ENCODE data around the gene TBC1D22A. TPM values are rescaled to one million over a fixed set of nuclear protein-coding genes. Genes with fewer than 3 reads are reported as not detected.

Gene TBC1D22A
- total and polyA plus RNA-seq, 10 of the 15 experiments (the other 5 are each of a cell fraction or from before 2014, with no cell fraction given): 0.63 to 44.7 (median 27.4) TPM

DNA sequence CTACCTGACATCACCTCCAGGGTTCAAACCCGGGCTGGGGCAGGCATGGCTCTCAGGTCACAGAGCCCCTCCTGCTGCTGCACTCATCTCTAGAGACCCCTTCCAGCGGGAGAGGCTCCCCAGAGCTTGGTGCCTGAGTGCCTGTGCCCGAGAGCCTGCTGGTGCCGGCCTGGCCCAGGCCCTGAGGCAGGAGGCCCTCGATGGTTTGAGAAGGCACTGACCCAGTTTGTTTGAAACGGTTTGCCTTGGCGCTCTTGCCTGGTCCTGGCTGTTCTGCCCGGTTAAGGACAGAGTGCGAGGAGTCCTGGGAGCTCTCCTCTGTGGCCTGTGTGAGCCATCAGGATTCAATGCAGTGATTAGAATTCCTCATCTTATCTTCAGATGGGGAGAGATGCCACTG lies 88.9 kb downstream of the TBC1D22A start (continued):
- TF ChIP-seq, protein P1, sequence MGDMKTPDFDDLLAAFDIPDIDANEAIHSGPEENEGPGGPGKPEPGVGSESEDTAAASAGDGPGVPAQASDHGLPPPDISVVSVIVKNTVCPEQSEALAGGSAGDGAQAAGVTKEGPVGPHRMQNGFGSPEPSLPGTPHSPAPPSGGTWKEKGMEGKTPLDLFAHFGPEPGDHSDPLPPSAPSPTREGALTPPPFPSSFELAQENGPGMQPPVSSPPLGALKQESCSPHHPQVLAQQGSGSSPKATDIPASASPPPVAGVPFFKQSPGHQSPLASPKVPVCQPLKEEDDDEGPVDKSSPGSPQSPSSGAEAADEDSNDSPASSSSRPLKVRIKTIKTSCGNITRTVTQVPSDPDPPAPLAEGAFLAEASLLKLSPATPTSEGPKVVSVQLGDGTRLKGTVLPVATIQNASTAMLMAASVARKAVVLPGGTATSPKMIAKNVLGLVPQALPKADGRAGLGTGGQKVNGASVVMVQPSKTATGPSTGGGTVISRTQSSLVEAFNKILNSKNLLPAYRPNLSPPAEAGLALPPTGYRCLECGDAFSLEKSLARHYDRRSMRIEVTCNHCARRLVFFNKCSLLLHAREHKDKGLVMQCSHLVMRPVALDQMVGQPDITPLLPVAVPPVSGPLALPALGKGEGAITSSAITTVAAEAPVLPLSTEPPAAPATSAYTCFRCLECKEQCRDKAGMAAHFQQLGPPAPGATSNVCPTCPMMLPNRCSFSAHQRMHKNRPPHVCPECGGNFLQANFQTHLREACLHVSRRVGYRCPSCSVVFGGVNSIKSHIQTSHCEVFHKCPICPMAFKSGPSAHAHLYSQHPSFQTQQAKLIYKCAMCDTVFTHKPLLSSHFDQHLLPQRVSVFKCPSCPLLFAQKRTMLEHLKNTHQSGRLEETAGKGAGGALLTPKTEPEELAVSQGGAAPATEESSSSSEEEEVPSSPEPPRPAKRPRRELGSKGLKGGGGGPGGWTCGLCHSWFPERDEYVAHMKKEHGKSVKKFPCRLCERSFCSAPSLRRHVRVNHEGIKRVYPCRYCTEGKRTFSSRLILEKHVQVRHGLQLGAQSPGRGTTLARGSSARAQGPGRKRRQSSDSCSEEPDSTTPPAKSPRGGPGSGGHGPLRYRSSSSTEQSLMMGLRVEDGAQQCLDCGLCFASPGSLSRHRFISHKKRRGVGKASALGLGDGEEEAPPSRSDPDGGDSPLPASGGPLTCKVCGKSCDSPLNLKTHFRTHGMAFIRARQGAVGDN (IDR thresholded peaks at IDR 0.05): no peak
- TF ChIP-seq KAT2A (conservative IDR thresholded peaks at IDR 0.05; ENCODE audit: control insufficient read depth, low read depth, low read length) (no peak), SREBF2 (IDR thresholded peaks at IDR 0.05; ENCODE audit: low read length) (no peak)
- TF ChIP-seq, protein P2, sequence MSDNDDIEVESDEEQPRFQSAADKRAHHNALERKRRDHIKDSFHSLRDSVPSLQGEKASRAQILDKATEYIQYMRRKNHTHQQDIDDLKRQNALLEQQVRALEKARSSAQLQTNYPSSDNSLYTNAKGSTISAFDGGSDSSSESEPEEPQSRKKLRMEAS (IDR thresholded peaks at IDR 0.05; ENCODE audit: low read depth, low read length): no peak
- TF ChIP-seq, protein P3, sequence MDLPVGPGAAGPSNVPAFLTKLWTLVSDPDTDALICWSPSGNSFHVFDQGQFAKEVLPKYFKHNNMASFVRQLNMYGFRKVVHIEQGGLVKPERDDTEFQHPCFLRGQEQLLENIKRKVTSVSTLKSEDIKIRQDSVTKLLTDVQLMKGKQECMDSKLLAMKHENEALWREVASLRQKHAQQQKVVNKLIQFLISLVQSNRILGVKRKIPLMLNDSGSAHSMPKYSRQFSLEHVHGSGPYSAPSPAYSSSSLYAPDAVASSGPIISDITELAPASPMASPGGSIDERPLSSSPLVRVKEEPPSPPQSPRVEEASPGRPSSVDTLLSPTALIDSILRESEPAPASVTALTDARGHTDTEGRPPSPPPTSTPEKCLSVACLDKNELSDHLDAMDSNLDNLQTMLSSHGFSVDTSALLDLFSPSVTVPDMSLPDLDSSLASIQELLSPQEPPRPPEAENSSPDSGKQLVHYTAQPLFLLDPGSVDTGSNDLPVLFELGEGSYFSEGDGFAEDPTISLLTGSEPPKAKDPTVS (IDR thresholded peaks at IDR 0.05; ENCODE audit: low read depth, low read length): no peak

DNA sequence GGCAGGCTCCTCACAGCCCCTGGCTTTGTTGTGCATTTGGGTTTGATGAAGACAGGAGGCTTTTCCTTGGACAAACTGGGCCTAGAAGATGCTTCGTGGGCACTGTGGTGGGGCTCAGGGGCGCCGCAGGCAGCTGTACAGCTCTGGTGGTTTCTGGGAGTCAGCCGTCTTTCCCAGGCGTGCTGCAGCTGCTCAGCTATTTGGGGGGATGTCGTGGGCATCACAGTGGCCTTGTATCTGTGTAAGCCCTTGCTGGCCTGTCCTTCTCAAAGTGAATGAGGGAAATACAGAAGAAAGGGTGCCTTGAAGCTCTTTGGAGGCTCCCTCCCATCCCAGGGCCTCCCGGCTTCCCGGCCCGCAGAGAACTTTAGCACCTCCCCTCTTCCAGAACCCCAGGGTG lies 89.5 kb downstream of the TBC1D22A start:
- CTCF ChIA-PET: no interaction called here
- no peak for FAIRE-seq
- POLR2A ChIA-PET: no interaction called here
- Histone ChIP-seq H3K9ac (ENCODE audit: control insufficient read depth, insufficient read depth, low read length) (no peak overlapping the region), H3K27me3 (replicated peaks in 1 of 2; ENCODE audit: control insufficient read depth in 2 of 2, insufficient read depth in 2 of 2, low read length in 1 of 2) (no peaks in the 10 kb centered on the region), H3K4me2 (ENCODE audit: control insufficient read depth, insufficient read depth) (no peak overlapping the region), H2AFZ (ENCODE audit: control insufficient read depth, low read depth, low read length) (no peak overlapping the region), H3K36me3 (ENCODE audit: control insufficient read depth in 2 of 2, insufficient read depth in 2 of 2, low read length in 1 of 2) (peaks cover 8% of the 10 kb centered on the region in 2 experiments; a peak in 3 of 4 replicates), H3K79me2 (ENCODE audit: control insufficient read depth, insufficient read depth, low read length) (no peaks in the 10 kb centered on the region; the same call in 1 of the 2 replicates), H3K9me3 (replicated peaks; ENCODE audit: control insufficient read depth, insufficient read depth, low read length) (no peaks in the 10 kb centered on the region; the same call in 2 of the 3 replicates), H4K20me1 (ENCODE audit: control insufficient read depth, insufficient read depth) (peaks cover 3% of the 10 kb centered on the region), H3K4me1 (ENCODE audit: control insufficient read depth, insufficient read depth, low read length) (no peaks in the 10 kb centered on the region), H3K27ac (ENCODE audit: control insufficient read depth, insufficient read depth) (no peak overlapping the region), H3K4me3 (no peak overlapping the region)
- no peak for ATAC-seq
- in situ Hi-C loops (cut with MboI) (no loop called here), intact Hi-C loops (cut with micrococcal nuclease; ENCODE audit: unreplicated experiment) (no loop called here)
- no TSS peak for BruUV-seq (replicated peaks)
- RAD21 ChIA-PET (ENCODE audit: unreplicated experiment): no interaction called here
- SMC1A ChIA-PET (ENCODE audit: uncharacterized antibody, unreplicated experiment): no interaction called here
- no peak for TF ChIP-seq HDAC6 (IDR thresholded peaks at IDR 0.05; ENCODE audit: unreplicated experiment)
- no peak for TF ChIP-seq SIN3A (IDR thresholded peaks at IDR 0.05; ENCODE audit: low read depth, low read length)
- TF ChIP-seq STAT1 (conservative IDR thresholded peaks at IDR 0.05): no peak
- TF ChIP-seq, protein P4, sequence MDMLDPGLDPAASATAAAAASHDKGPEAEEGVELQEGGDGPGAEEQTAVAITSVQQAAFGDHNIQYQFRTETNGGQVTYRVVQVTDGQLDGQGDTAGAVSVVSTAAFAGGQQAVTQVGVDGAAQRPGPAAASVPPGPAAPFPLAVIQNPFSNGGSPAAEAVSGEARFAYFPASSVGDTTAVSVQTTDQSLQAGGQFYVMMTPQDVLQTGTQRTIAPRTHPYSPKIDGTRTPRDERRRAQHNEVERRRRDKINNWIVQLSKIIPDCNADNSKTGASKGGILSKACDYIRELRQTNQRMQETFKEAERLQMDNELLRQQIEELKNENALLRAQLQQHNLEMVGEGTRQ (IDR thresholded peaks at IDR 0.05; ENCODE audit: borderline replicate concordance, low read depth, low read length): no peak
- no peak for TF ChIP-seq BACH1 (IDR thresholded peaks at IDR 0.05; ENCODE audit: borderline replicate concordance)
- TF ChIP-seq IKZF1 (conservative IDR thresholded peaks at IDR 0.05): no peak
- TF ChIP-seq, protein P5, sequence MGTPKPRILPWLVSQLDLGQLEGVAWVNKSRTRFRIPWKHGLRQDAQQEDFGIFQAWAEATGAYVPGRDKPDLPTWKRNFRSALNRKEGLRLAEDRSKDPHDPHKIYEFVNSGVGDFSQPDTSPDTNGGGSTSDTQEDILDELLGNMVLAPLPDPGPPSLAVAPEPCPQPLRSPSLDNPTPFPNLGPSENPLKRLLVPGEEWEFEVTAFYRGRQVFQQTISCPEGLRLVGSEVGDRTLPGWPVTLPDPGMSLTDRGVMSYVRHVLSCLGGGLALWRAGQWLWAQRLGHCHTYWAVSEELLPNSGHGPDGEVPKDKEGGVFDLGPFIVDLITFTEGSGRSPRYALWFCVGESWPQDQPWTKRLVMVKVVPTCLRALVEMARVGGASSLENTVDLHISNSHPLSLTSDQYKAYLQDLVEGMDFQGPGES (IDR thresholded peaks at IDR 0.05): no peak
- TF ChIP-seq, protein P6, sequence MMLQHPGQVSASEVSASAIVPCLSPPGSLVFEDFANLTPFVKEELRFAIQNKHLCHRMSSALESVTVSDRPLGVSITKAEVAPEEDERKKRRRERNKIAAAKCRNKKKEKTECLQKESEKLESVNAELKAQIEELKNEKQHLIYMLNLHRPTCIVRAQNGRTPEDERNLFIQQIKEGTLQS (IDR thresholded peaks at IDR 0.05; ENCODE audit: borderline replicate concordance, extremely low read depth, low read depth, low read length): no peak
- 98% methylated on average over 9 of the region's 9 CpGs for WGBS (ENCODE audit: insufficient coverage, insufficient replicate concordance, low lambda C conversion rate, missing lambda C conversion rate)
- DNase-seq (ENCODE audit: low read depth, low spot score): no peak

Data from GM12878 (cell line).